Stomach (tissue), 4 donors: ENCODE measurements around the gene LAMB4.

ENCODE experiments used
- POLR2A ChIP-seq, 4 donors: fragments of 450-650 bp; IDR thresholded peaks; one replicate each; pipeline ENCODE4 v1.6.1; 2016; ENCODE audit warnings: antibody characterized with exemption in 4 of 4, control low read depth in 2 of 4, mild to moderate bottlenecking in 1 of 4, moderate library complexity in 1 of 4
- POLR2AphosphoS5 ChIP-seq, 3 donors: sonication (generic); formaldehyde crosslinking; IDR thresholded peaks; one replicate each; pipeline ENCODE4 v1.6.1; 2016; ENCODE audit warnings: antibody characterized with exemption in 3 of 3
- TF ChIP-seq, protein P1 (sequence below), 7 experiments: fragments of 450-650 bp in 4 of 7; fragments of 200-600 bp in 3 of 7; sonication (generic) in 3 of 7; IDR thresholded peaks; one replicate each; pipeline ENCODE4 v1.5.1; 2016 to 2019; ENCODE audit warnings: antibody characterized with exemption in 7 of 7, control low read depth in 2 of 7, mild to moderate bottlenecking in 1 of 7

DNA sequence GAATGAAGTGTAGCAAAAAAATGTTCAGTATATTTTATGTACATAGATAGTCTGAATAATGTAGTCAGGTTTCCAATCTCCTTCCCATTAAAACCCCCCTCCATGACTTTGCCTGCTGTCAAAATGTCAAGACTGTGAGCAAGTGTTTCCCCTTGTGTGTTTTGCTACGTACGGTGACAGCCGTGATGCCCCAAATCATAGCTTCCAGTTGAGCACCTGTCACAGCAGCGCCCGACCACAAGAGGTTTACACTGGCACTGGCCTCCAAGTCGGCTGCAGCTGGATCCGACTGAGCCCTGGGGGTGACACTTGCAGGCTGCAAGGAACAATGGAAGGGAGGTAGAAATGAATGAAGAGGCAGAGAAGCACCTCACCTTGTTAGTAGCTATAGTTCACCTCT is 62.3 kb downstream of the LAMB4 start:
- TF ChIP-seq POLR2AphosphoS5 (IDR thresholded peaks at IDR 0.05), result no peak
- TF ChIP-seq, protein P1, sequence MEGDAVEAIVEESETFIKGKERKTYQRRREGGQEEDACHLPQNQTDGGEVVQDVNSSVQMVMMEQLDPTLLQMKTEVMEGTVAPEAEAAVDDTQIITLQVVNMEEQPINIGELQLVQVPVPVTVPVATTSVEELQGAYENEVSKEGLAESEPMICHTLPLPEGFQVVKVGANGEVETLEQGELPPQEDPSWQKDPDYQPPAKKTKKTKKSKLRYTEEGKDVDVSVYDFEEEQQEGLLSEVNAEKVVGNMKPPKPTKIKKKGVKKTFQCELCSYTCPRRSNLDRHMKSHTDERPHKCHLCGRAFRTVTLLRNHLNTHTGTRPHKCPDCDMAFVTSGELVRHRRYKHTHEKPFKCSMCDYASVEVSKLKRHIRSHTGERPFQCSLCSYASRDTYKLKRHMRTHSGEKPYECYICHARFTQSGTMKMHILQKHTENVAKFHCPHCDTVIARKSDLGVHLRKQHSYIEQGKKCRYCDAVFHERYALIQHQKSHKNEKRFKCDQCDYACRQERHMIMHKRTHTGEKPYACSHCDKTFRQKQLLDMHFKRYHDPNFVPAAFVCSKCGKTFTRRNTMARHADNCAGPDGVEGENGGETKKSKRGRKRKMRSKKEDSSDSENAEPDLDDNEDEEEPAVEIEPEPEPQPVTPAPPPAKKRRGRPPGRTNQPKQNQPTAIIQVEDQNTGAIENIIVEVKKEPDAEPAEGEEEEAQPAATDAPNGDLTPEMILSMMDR (IDR thresholded peaks at IDR 0.05), result no peak
- no peak for TF ChIP-seq POLR2A (IDR thresholded peaks at IDR 0.05)
